Embryonic facial prominence (tissue), 1 donor: Measurements from ENCODE around the gene ALPI.
"Not testable (repeated sequence)": the region's sequence is repeated elsewhere in the genome, so short reads cannot be mapped to it uniquely, and the experiment has no call there.

Experiments used
- DNase-seq: peaks from one replicate; pipeline ENCODE4 v3.0.0-alpha.2; 2016; ENCODE audit errors: extremely low spot score

The ALPI gene

DNA sequence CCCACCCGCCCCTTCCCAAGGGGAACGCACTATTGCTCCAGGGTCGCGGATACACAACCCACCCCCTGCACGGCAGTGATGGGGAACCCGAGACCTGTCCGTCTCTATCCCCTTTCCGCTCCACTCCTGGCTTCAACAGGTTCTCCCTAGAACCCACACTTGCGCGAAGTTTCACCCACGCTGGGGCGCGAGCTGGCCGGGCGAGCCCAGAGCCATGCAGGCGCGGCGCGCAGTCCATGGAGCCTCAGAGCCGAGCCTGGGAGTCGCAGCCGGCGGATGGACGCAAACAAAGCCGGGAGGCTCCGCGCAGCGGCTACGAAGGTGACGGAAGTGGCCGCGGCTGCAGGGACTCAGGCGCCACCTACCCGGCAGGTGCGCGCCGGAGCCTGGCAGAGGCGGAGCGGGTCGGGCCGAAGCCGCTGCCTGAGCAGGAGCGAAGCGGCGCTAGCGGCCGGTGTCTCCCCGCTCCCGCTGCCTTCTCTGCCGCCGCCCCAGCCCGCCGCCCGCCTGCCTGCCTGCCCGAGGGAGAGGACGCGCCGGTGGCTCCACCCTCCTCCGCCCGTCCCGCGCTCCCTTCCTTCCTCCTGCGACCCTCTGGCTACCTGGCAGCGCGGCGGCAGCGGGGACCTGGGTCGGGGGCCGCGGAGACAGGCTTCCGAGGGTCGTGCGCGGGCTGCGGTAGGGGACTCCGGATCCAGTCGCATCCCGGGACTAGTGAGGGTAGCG is 35.3 kb upstream of the ALPI start:
- DNase-seq, result no peak

DNA sequence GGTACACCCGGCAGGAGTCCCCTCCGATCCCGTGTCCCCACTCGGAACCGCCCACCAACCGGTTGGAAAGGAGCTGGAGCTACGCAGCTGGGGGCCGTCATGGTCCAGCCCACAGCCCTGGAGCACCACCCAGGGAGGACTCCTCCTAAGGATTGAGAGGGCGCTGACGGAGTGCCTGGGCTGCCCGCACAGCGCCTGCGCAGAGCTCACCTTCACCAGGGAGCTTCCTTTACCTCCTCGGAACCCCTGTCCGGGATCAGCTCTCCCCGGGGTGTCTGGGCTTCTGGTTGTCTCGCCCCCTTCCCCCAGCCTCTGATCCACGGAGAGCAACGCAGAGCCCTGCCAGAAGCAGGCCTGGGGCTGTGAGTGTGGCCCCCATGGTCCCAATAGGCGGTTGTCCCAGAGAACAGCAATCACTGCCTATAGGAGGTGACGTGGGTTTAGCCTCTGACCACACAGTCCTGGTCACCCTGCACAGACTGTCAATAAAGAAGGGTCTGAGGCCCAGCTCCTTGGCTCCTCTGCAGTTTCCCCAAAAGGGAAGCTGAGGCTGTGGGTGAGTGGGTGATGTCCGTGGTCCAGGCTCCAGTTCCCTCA is 34.7 kb upstream of the ALPI start:
- no peak for DNase-seq

DNA sequence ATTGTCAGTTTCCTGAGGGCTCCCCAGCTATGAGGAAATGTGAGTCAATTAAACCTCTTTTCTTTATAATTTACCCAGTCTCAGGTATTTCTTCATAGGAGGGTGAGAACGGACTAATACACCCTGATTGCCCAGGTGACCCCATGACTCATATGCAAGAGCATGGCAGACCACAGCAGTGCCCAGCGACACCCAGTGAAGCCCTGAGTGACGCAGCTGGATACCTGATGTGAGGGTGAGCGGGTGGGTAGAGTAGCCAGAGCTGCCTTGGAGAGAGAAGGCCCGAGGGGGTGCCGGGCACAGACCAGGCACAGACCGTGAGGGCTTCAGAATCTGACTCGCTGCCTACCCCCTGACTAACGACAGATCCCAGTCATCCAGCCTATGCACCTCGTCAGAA is 33.9 kb upstream of the ALPI start:
- DNase-seq, result no peak

DNA sequence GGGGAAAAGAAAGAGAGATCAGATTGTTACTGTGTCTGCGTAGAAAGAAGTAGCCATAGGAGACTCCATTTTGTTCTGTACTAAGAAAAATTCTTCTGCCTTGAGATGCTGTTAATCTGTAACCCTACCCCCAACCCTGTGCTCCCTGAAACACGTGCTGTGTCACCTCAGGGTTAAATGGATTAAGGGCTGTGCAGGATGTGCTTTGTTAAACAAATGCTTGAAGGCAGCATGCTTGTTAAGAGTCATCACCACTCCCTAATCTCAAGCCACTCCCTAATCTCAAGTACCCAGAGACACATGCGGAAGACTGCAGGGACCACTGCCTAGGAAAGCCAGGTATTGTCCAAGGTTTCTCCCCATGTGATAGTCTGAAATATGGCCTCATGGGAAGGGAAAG is 33.0 kb upstream of the ALPI start:
- DNase-seq, result not testable (repeated sequence)

DNA sequence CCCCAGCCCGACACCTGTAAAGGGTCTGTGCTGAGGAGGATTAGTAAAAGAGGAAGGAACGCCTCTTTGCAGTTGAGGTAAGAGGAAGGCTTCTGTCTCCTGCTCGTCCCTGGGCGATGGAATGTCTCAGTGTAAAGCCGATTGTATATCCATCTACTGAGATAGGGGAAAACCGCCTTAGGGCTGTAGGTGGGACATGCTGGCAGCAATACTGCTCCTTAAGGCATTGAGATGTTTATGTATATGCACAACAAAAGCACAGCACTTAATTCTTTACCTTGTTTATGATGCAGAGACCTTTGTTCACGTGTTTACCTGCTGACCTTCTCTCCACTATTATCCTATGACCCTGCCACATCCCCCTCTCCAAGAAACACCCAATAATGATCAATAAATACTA is 32.5 kb upstream of the ALPI start:
- DNase-seq, result not testable (repeated sequence)

DNA sequence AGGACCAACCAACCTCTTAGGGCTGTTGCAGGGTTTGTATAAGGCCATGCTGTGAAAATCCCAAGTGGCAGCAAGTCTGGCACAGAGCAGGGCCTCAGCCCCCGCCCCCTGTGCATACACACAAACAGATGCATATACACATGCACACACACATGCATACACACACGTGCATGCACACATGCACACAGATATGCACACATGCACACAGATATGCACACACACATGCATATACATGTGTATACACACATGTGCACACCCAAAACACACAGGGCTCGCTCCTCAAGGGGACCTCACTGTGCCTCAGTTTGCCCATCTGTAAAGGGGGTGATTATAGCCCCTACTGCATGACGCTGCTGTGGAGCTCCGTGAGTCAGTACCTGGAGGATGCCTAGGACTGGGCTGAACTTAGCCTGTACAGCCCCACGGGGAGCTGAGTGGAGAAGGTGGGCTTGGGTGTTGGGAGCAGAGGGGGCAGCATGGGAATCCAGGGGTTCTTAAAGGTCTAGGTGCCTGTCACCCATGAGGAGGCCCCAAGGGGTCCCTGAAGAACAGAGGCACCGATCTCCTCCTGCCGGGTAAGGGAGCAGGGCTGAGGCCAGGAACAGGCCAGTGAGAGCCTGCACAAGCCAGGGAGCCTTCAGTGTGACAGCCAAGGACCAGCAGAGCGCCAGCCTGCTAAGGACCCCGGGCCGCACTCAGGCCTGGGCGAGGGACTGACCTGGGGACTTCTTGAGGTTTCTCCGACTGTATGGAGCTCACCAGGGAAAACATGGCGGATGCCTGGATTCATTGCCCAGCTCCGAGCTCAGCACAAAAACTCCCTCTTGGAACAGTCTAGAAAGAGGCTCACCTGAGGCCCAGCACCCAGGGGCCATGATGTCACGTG is 24.0 kb upstream of the ALPI start:
- DNase-seq, result no peak

DNA sequence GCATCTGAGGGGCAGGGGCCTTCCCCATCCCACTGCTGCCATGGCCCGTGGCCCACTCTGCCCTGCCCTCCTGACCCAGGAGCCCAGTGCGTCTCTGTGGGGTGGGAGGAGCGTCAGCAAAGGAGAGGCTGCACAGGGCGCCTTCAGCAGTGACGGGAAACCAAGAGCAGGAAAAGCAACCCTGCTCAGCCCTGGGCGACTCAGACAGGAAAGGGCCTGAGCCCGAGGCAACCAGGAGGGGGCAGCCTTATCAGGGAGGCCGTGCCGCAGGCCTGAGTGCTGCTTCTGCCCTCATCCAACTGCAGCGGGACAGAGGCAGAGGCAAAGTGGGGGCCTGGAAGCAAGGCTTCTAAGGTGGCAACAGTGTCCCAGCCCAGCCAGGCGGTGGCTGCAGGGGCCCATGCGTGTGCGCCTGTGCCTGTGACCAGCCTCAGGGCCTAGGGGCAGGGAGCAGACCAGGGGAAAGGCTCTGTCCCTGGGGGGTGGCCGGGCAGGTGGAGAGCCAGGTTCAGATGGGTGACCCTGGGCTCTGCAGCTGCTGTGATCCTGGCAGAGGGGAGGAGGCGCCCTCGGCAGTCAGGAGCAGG is 23.3 kb upstream of the ALPI start:
- no peak for DNase-seq

DNA sequence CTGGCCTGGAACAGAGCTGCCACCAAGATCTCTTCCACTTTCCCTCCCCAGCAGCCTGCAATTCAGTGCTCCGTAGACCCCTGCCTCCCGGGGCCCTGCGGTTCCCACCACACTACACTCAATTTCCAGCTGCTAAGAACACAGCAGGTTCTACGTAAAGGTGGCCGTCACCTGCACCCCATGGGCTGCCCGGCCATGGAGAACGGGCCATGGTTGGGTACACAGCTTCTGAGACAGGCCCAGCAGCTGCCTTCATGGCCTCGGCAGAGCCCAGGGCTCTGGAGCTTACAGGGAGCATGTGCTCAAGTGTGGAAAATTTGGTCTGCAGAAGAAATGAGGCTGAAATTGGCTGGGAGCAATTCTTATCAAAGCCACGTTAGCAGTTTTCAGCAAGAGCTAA is 22.3 kb upstream of the ALPI start:
- not testable (repeated sequence) for DNase-seq

DNA sequence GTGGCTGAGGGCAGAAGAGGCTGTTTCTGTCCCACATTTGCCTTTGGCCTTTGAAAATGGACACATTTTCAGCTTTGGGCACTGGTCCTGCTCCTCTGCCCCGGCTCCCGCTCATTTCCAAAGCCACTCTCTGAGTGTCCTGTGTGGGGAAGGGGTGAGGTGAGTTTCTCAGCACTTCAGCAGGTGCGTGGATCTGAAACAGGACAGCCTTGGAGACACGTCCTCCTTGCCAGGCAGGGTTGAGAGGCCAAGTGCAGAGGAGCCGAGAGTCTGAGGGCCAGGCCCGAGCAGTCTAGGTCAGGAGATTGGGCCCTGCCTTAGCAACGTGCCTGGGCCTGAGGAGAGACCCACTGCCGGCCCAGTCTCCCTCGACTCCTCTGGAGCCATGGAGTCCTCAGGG is 21.9 kb upstream of the ALPI start:
- DNase-seq, result no peak

DNA sequence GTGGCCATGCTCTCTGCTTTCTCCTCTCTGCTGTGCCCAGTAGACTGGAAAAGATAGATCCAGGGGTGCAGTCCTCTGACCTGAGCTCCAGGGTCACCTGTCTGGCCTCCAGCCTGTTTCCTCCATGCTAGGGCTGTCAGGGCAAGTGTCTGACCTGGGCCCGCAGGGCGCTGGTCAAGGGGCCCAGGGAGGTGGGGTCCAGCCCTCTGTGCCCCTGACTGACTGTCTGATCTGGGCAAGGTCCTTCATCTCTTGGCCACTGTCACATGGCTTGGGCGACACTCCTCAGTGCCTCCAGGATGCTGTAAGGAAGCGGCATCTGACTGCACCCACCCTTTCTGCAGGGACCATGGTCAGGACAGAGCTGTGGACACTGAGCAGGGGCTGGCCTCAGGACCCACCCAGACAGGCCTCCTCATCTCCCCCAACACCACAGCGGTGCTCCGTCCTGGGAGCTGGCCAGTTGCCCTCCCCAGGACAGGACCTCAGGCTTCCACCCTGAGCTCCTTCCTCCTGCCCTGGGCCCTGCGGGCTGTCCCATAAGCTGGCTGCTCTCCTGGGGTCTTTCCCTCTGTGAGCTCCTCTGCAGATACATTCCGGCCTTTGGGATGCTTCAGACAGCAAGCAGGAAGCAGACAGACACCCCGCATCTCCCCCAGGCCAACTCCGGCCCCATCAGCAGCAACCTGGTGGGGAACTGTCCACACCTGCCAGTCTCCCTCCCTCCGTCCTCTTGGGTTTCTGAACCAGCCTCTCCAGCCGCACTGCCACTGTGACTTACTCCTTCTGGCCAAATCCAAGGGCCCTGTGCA is 21.2 kb upstream of the ALPI start:
- DNase-seq, result no peak

DNA sequence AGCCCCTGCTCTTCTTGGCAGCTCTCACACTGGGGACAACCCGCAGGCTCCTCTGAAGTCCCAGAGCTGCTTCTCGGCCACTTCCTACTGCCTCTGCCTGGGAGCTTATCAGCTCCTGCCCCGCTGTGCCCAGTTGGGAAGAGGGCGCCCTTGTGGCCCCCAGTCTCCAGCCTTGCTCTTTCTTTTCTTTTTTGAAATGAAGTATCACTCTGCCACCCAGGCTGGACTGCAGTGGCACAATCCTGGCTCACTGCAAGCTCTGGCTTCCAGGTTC is 20.6 kb upstream of the ALPI start:
- no peak for DNase-seq

DNA sequence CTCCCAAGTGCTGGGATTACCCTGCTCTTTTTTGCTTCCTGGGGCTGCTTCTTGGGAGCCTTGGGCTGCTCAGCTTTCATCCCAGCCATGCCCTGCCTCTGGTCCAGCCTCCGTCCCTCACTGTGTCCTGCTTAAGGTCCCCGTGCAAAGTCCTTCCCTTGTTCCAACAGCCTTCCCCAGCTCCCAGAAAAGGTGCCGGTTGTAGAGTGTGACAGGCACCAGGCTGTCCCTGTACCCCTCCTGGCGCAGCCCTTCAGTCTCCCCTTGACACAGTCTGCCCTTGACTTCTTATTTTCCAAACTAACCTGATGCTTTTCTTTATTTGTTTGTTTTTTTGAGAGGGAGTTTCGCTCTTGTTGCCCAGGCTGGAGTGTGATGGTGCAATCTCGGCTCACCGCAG is 20.1 kb upstream of the ALPI start:
- no peak for DNase-seq

DNA sequence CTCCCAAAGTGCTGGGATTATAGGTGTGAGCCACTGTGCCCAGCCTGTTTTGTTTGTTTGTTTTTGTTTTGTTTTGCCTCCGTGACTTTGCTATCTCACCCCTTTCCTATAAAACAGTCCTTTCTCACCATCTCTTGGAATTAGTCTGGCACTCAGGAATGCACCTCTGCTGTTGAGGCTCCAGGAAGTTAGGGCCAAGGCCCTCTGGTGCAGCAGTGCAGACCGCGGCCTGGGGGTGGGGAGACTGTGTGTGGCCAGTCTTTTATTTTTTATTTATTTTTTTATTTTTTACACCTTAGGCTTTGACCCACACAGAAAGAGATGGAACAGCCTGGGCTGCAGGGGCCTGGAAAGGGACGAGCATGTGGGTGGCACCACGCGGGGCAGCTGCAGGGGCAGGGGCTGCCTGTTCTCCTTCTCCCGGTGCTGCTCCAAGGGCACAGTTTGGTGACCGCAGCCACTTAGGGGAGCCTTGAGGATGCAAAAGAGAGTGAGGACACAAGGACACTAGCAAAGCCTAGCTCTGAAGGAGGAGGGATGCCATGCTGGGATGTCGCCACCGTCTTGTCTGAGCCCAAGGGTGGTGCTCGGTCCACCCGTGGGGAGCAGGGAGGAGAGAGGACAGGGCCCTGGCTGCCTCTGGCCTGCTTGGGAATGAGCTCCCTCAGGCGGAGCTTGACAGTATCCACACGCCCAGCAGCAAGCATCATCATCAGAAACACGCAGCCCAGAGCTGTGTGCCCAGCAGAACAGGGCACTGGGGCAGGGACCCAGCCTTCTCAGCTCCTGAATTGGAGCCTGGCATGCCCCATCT is 19.4 kb upstream of the ALPI start:
- no peak for DNase-seq

DNA sequence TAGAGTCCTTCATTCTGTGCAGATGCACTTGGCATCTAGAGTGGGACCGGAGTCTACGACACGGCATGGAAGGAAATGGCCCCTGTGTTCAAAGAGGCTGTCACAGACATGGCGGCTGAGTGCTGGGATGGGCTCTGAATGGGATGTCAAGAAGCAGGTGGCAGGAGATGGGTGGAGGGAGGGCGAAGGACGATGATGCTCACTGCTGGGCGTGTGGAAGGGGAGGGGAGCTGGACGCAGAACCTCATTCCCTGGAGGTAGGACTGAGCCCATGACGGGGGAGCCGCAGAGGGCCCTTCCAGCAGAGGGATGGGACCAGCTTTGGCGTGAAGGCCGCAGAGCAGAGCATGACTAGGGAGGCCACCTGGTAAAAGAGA is 18.8 kb upstream of the ALPI start:
- DNase-seq, result no peak

DNA sequence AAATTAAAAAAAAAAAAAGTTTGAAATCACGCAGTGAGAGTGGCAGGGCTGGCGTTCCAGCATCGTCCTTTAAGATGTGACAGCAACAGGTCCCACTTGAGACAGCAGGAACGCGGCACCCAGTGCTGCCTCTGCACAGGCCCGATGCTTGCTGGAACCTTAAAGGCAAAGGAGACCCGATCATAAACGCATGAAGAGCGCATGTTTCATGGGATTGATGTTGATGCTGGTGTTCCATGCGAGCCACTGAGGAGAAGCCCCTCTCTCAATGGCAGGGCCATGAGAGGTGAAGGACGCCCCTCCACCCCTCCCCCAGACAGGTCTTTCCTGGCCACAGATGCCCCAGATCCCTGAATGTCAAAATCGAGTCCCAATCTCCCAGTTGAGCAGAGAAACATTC is 17.9 kb upstream of the ALPI start:
- DNase-seq, result no peak

DNA sequence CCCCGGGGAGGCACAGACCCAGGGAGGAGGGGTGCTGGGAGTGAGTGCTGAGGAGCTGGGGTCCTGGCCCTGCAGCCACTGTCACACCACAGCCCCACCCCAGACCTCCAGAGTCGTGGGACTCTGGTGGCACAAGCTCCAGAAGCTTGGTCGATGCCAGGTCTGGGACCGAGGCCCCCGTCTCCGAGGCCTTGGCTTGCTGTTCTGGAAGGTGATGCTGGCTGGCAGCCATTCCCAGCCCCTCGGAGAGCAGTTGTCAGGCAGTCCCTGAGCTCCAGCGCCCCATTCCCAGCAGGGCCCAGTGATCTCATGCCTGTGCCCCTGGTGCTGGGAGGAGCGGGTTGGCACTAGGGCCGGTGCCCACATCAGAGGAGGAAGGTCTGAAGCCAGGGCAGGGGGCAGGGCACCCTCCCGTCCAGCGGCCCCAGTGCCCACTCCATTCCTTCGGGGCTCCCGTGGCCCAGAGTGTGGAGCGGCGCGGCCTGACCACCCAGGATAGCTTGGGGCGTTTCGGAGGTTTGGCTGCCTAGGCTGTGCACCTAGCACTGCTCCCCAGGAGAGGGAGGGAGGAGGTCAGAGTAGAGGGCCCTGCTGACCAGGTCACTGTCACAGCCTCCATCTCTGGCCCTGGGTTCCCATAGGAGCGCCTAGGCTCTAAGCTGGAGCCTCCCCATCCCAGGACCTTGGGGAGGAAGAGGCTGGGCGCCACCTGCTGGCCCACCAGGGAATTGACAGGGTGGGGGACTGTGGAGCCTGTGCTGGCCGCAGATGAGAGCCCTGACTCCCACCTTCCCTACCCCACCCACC is 16.8 kb upstream of the ALPI start:
- no peak for DNase-seq

DNA sequence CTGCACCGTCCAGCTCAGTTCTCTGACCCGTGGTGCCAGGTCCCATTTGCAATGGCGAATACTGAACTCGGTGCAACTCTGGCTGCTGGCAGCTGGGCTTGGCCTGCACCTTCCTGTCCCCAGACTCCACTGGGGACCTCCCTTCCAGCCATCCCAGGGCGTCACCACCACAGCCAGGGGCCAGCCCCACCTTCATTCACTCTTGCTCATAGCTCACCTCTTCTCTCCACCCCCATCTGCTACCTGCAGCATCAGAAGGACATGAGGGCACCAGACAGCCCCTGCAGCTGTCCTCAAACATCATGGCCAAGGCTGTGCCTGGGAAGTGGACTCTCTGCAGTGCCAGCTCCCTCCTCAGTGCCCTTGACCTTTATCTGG is 16.2 kb upstream of the ALPI start:
- DNase-seq, result no peak

DNA sequence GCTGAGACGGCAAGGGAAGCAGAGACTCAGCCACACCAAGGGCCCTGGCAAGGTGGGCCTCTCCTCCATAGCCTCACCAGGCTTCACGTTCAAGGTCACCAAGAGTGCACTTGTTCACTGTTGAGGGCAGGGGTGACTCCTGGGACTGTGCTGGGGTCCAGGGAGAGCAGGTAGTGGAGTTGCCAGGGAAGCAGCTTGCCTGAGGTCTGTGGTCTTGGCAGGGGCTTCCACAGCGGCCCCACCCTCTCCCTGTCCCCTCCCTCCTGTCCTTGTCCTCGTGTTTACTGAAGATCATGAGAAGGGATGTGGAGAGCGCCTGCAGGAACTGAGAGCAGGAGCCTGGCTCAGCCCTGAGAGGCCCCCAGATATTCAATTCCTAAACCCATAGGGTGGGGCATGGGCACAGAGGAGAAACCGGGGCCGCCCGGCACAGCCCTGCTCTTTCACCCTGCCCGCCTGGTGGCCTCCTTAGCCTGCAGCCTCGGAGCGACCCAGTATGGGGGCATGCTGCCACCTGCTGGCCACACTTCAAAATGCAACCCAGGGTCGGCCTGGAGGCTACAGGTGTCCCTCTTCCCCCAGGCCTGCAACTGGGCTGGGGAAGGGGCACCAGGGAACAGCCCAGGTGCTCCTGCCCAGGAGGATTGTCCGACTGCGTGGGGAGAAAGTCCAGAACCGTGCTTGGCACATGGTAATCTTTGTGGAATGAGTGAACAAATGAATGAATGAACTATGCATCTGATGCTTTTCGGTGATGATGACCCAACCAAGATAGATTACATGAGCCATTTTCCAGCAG is 15.5 kb upstream of the ALPI start:
- not testable (repeated sequence) for DNase-seq

DNA sequence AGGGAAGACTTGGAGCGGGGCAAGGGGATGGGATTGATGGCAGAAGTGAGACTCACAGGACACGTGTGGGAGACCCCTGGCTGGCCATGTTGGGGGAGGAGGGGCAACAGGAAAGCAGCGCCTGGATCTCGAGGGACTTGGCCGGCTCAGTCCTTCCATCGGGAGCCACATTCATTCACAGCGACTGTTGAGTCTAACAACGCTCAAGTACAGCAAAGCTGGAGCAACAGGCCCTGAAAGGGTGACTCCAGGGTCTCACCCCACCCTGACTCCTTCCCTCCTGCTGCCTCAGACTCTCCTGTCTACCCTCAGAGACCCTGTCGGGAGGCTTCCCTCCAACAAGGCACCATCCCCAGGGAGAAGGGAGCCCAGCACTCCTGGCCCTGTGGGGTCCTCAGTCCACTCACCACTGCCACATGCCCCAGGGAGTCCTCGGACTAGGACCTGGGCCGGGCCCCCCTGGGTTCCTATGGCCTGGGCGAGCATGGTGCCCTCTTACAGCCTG is 14.8 kb upstream of the ALPI start:
- no peak for DNase-seq
